Panc1 (cell line): Measurements from ENCODE around the gene LPP. TPM values are rescaled to one million over a fixed set of nuclear protein-coding genes. Genes with fewer than 3 reads are reported as not detected.

Experiments used
- ATAC-seq: fragments of 200-7000 bp; cut with Tn5 transposase; 2 replicates; pipeline ENCODE4 v1.9.1; 2020; ENCODE audit warnings: mild to moderate bottlenecking, moderate library complexity
- BruUV-seq: library from RNA; stranded (reverse); fragments of 400-500 nt; replicated peaks from 2 replicates; lab custom pipeline; 2021; lab: Mats Ljungman, UMichigan
- CTCF ChIA-PET: fragments of 300-600 bp; sonication (Branson Sonifier 250); formaldehyde crosslinking; loops from one replicate; lab custom pipeline; 2022; ENCODE audit warnings: antibody characterized with exemption; lab: Charles Lee
- POLR2A ChIA-PET: fragments of 300-600 bp; sonication (Branson Sonifier 250); formaldehyde crosslinking; loops from one replicate; lab custom pipeline; 2022; ENCODE audit warnings: antibody characterized with exemption; lab: Charles Lee
- DNase-seq: peaks from one replicate; pipeline ENCODE4 v3.0.0-alpha.2; 2010; ENCODE audit warnings: low read depth, low spot score
- H3K27ac ChIP-seq: 2 replicates; pipeline ENCODE4 v1.5.1; 2011; ENCODE audit warnings: mild to moderate bottlenecking, low read length, inconsistent platforms
- H3K27me3 ChIP-seq: fragments of 200-500 bp; sonication (Bioruptor generic); 2 replicates; pipeline ENCODE4 v1.6.0; 2014; ENCODE audit warnings: low read length, inconsistent platforms; ENCODE audit not compliant: control insufficient read depth, insufficient read depth
- H3K36me3 ChIP-seq: fragments of 200-500 bp; sonication (Bioruptor generic); 2 replicates; pipeline ENCODE4 v1.5.1; 2014; ENCODE audit warnings: inconsistent platforms, mild to moderate bottlenecking, low read length, moderate library complexity; ENCODE audit not compliant: control insufficient read depth, insufficient read depth
- H3K4me1 ChIP-seq: 2 replicates; pipeline ENCODE4 v1.5.1; 2011; ENCODE audit warnings: inconsistent platforms, mild to moderate bottlenecking, low read length, moderate library complexity; ENCODE audit not compliant: control insufficient read depth, insufficient read depth
- H3K4me3 ChIP-seq, 2 experiments: 2 replicates each; pipeline ENCODE4 v1.5.1; 2011 to 2012; ENCODE audit warnings: low read depth in 2 of 2, low read length in 2 of 2, mild to moderate bottlenecking in 2 of 2, inconsistent platforms in 1 of 2, moderate library complexity in 1 of 2
- H3K9me3 ChIP-seq: fragments of 200-500 bp; sonication (Bioruptor generic); 2 replicates; pipeline ENCODE4 v1.5.1; 2014; ENCODE audit warnings: low read depth, mild to moderate bottlenecking, inconsistent platforms, low read length, moderate library complexity; ENCODE audit not compliant: control insufficient read depth, insufficient read depth
- CTCF ChIP-seq: fragments of 450-650 bp; IDR thresholded peaks from 2 replicates; pipeline ENCODE4 v1.5.1; 2017; ENCODE audit warnings: mild to moderate bottlenecking
- POLR2AphosphoS5 ChIP-seq: IDR thresholded peaks from 2 replicates; pipeline ENCODE4 v1.6.1; 2012; ENCODE audit warnings: mild to moderate bottlenecking, low read depth, low read length, moderate library complexity
- REST ChIP-seq, 2 experiments: IDR thresholded peaks; 2 replicates each; pipeline ENCODE4 v1.6.1; 2011 to 2012; ENCODE audit warnings: low read depth in 2 of 2, control low read depth in 1 of 2, low read length in 1 of 2, mild to moderate bottlenecking in 1 of 2, moderate library complexity in 1 of 2; ENCODE audit not compliant: insufficient read depth in 1 of 2
- SIN3A ChIP-seq: IDR thresholded peaks from 2 replicates; pipeline ENCODE4 v1.6.1; 2012; ENCODE audit warnings: low read depth, mild to moderate bottlenecking, low read length, moderate library complexity, borderline replicate concordance; ENCODE audit not compliant: insufficient read depth
- TCF7L2 ChIP-seq: IDR thresholded peaks from 2 replicates; pipeline ENCODE4 v1.6.1; 2011; ENCODE audit warnings: mild to moderate bottlenecking, low read depth, low read length, inconsistent platforms
- in situ Hi-C: cut with HindIII; loops from 2 replicates; pipeline ENCODE4 v1.10.0; 2016; ENCODE audit warnings: low sequenced_read_pairs, low pct_unique_long_range_greater_than_20kb
- intact Hi-C: fragments of 100-400 bp; cut with micrococcal nuclease; formaldehyde crosslinking; loops from one replicate; pipeline ENCODE4 v1.10.0; 2022; ENCODE audit not compliant: unreplicated experiment
- total RNA-seq: library from RNA; stranded (reverse); gene quantifications from one replicate; pipeline ENCODE4 v1.2.1, GENCODE V29; 2021; ENCODE audit not compliant: unreplicated experiment

LPP gene
- total RNA-seq, 1 experiment from 2014 or later = 90.0 TPM

GRCh38 chr3:188491276-188491687 is 337.3 kb downstream of the LPP start:
- no peak overlapping the region for H3K4me3 ChIP-seq
- in situ Hi-C loops (no loop called here), intact Hi-C loops (no loop called here)
- ChIA-PET POLR2A (no interaction called here), CTCF (no interaction called here)
- no peak for TF ChIP-seq POLR2AphosphoS5
- no peak for TF ChIP-seq REST (IDR thresholded peaks at IDR 0.05; ENCODE audit: insufficient read depth in 1 of 2, low read depth in 2 of 2, low read length in 1 of 2)
- no peak for TF ChIP-seq TCF7L2
- TF ChIP-seq CTCF = no peak
- no peak for TF ChIP-seq SIN3A
- BruUV-seq = no TSS peak
- H3K4me1 ChIP-seq = peaks cover 3% of the 10 kb centered on the region; the same call in 1 of the 2 replicates
- no peaks in the 10 kb centered on the region for H3K9me3 ChIP-seq
- H3K36me3 ChIP-seq = no peaks in the 10 kb centered on the region
- H3K27ac ChIP-seq = no peak overlapping the region
- H3K27me3 ChIP-seq = no peaks in the 10 kb centered on the region
- ATAC-seq (no peak), DNase-seq (no peak)

- CTCF ChIA-PET = no interaction called here
These were observed 342.4 kb downstream of the LPP start for GRCh38 chr3:188496390-188496789.

More at GRCh38 chr3:188496390-188496789, 342.4 kb downstream of the LPP start:
- POLR2A ChIA-PET = no interaction called here
- H3K27me3 ChIP-seq = no peaks in the 10 kb centered on the region
- H3K9me3 ChIP-seq = no peaks in the 10 kb centered on the region
- no peaks in the 10 kb centered on the region for H3K4me1 ChIP-seq
- no peaks in the 10 kb centered on the region for H3K36me3 ChIP-seq
- ATAC-seq (no peak), DNase-seq (no peak)
- intact Hi-C loops (no loop called here), in situ Hi-C loops (no loop called here)
- TF ChIP-seq POLR2AphosphoS5 = no peak
- no peak for TF ChIP-seq REST (IDR thresholded peaks at IDR 0.05; ENCODE audit: insufficient read depth in 1 of 2, low read depth in 2 of 2, low read length in 1 of 2)
- no peak for TF ChIP-seq SIN3A
- no peak for TF ChIP-seq TCF7L2
- TF ChIP-seq CTCF = no peak
- no TSS peak for BruUV-seq
- no peak overlapping the region for H3K27ac ChIP-seq
- no peak overlapping the region for H3K4me3 ChIP-seq
